HCT116 (cell line): ENCODE results near the gene DNLZ. TPM values are rescaled to one million over a fixed set of nuclear protein-coding genes. Genes with fewer than 3 reads are reported as not detected.

Source experiments
- ATAC-seq: fragments of 200-7000 bp; cut with Tn5 transposase; 2 replicates; pipeline ENCODE4 v1.9.1; 2020; ENCODE audit warnings: mild to moderate bottlenecking, moderate library complexity
- BruUV-seq: library from RNA; stranded (reverse); fragments of 400-500 nt; replicated peaks from 2 replicates; lab custom pipeline; 2021; lab: Mats Ljungman, UMichigan
- CTCF ChIA-PET: fragments of 300-600 bp; sonication (Branson Sonifier 250); formaldehyde crosslinking; loops from one replicate; lab custom pipeline; 2021; ENCODE audit warnings: antibody characterized with exemption; lab: Charles Lee
- POLR2A ChIA-PET: fragments of 300-600, 350-600 bp; sonication (Branson Sonifier 250); formaldehyde crosslinking; loops from one replicate; lab custom pipeline; 2021; ENCODE audit warnings: antibody characterized with exemption; lab: Charles Lee
- RAD21 ChIA-PET, 2 experiments: fragments of 300-600 bp; sonication (Branson Sonifier 250); formaldehyde crosslinking; loops; one replicate each; lab custom pipeline; 2023; ENCODE audit warnings: low total read pairs in 2 of 2; ENCODE audit not compliant: uncharacterized antibody in 2 of 2, unreplicated experiment in 2 of 2, low non-redundant PET in 1 of 2; lab: Charles Lee
- DNase-seq: peaks from one replicate; pipeline ENCODE4 v3.0.0-alpha.2; 2010; ENCODE audit warnings: low read depth, low spot score
- H2AFZ ChIP-seq: fragments of 200-600 bp; shearing (Covaris generic), sonication (generic); 2 replicates; pipeline ENCODE4 v1.6.1; 2017; ENCODE audit warnings: low read depth, mixed run types, mixed read lengths, antibody characterized with exemption, low read length; ENCODE audit not compliant: poor library complexity, severe bottlenecking
- H3K27ac ChIP-seq: 2 replicates; pipeline ENCODE4 v1.5.1; 2012; ENCODE audit warnings: low read depth, low read length
- H3K27me3 ChIP-seq: fragments of 200-600 bp; sonication (generic); 2 replicates; pipeline ENCODE4 v1.6.1; 2016; ENCODE audit warnings: mixed run types, low read length, mixed read lengths; ENCODE audit not compliant: insufficient read depth
- H3K36me3 ChIP-seq, 2 experiments: fragments of 200-500 bp in 1 of 2; fragments of 200-600 bp in 1 of 2; sonication (Bioruptor generic) in 1 of 2; sonication (generic) in 1 of 2; 2 replicates each; pipeline versions ENCODE4 v1.5.1 to v1.6.1; 2014 to 2016; ENCODE audit warnings: low read length in 2 of 2, inconsistent platforms in 1 of 2, mixed read lengths in 1 of 2, mixed run types in 1 of 2; ENCODE audit not compliant: insufficient read depth in 2 of 2, control insufficient read depth in 1 of 2
- H3K4me1 ChIP-seq, 2 experiments: fragments of 200-600 bp in 1 of 2; sonication (generic) in 1 of 2; 2 replicates each; pipeline versions ENCODE4 v1.5.1 to v1.6.1; 2012 to 2017; ENCODE audit warnings: low read length in 2 of 2, inconsistent platforms in 1 of 2, mild to moderate bottlenecking in 1 of 2, mixed read lengths in 1 of 2, mixed run types in 1 of 2, moderate library complexity in 1 of 2; ENCODE audit not compliant: insufficient read depth in 2 of 2, control insufficient read depth in 1 of 2
- H3K4me2 ChIP-seq: fragments of 200-600 bp; sonication (generic); 2 replicates; pipeline ENCODE4 v1.6.1; 2017; ENCODE audit warnings: mixed run types, low read length, mixed read lengths
- H3K4me3 ChIP-seq, 2 experiments: fragments of 200-600 bp in 1 of 2; sonication (generic) in 1 of 2; replicated peaks in 1 of 2; 2 replicates each; pipeline ENCODE4 v1.5.1; 2011 to 2016; ENCODE audit warnings: low read length in 2 of 2, control low read depth in 1 of 2, low read depth in 1 of 2, mild to moderate bottlenecking in 1 of 2, mixed read lengths in 1 of 2, mixed run types in 1 of 2
- H3K79me2 ChIP-seq: fragments of 200-600 bp; sonication (generic); 2 replicates; pipeline ENCODE4 v1.6.1; 2017; ENCODE audit warnings: mild to moderate bottlenecking, mixed run types, low read length, moderate library complexity, mixed read lengths; ENCODE audit not compliant: insufficient read depth
- H3K9ac ChIP-seq: fragments of 200-600 bp; sonication (generic); 2 replicates; pipeline ENCODE4 v1.6.1; 2016; ENCODE audit warnings: low read length, mixed read lengths
- H3K9me2 ChIP-seq: fragments of 200-600 bp; sonication (generic), shearing (Covaris generic); 2 replicates; pipeline ENCODE4 v1.6.1; 2017; ENCODE audit warnings: mixed run types, mild to moderate bottlenecking, moderate library complexity; ENCODE audit not compliant: insufficient read depth
- H3K9me3 ChIP-seq, 2 experiments: fragments of 200-500 bp in 1 of 2; fragments of 200-600 bp in 1 of 2; sonication (Bioruptor generic) in 1 of 2; sonication (generic) in 1 of 2; 2 replicates each; pipeline ENCODE4 v1.6.1; 2014 to 2017; ENCODE audit warnings: low read length in 2 of 2, mixed read lengths in 2 of 2, inconsistent platforms in 1 of 2, low read depth in 1 of 2, mild to moderate bottlenecking in 1 of 2, mixed run types in 1 of 2, moderate library complexity in 1 of 2; ENCODE audit not compliant: control insufficient read depth in 1 of 2, insufficient read depth in 1 of 2
- H4K20me1 ChIP-seq: fragments of 200-600 bp; sonication (generic), shearing (Covaris generic); 2 replicates; pipeline ENCODE4 v1.6.1; 2017; ENCODE audit warnings: mixed run types, mild to moderate bottlenecking, moderate library complexity; ENCODE audit not compliant: insufficient read depth
- ATF3 ChIP-seq: IDR thresholded peaks from 2 replicates; pipeline ENCODE4 v1.6.1; 2012
- CBX3 ChIP-seq: IDR thresholded peaks from 2 replicates; pipeline ENCODE4 v1.6.1; 2012; ENCODE audit warnings: low read depth
- CEBPB ChIP-seq: IDR thresholded peaks from 2 replicates; pipeline ENCODE4 v1.6.1; 2012; ENCODE audit warnings: low read depth
- CTCF ChIP-seq, 3 experiments: fragments of 200-600 bp in 1 of 3; sonication (generic) in 1 of 3; IDR thresholded peaks in 2 of 3; conservative IDR thresholded peaks in 1 of 3; 2 replicates each; pipeline ENCODE4 v1.5.1; 2012 to 2017; ENCODE audit warnings: low read depth in 2 of 3, low read length in 2 of 3, antibody characterized with exemption in 1 of 3, borderline replicate concordance in 1 of 3, control low read depth in 1 of 3, mild to moderate bottlenecking in 1 of 3, mixed read lengths in 1 of 3, mixed run types in 1 of 3, moderate library complexity in 1 of 3; ENCODE audit not compliant: insufficient read depth in 1 of 3
- EGR1 ChIP-seq: IDR thresholded peaks from 2 replicates; pipeline ENCODE4 v1.6.1; 2012; ENCODE audit warnings: low read depth
- EZH2 ChIP-seq: fragments of 200-600 bp; sonication (generic); IDR thresholded peaks from 2 replicates; pipeline ENCODE4 v1.6.1; 2017; ENCODE audit warnings: antibody characterized with exemption, mixed run types
- FOSL1 ChIP-seq: IDR thresholded peaks from 2 replicates; pipeline ENCODE4 v1.6.1; 2012; ENCODE audit warnings: low read depth
- JUND ChIP-seq: IDR thresholded peaks from 2 replicates; pipeline ENCODE4 v1.6.1; 2012
- POLR2AphosphoS5 ChIP-seq: IDR thresholded peaks from 2 replicates; pipeline ENCODE4 v1.6.1; 2011; ENCODE audit warnings: mild to moderate bottlenecking, low read depth, low read length, moderate library complexity
- RAD21 ChIP-seq: IDR thresholded peaks from 2 replicates; pipeline ENCODE4 v1.6.1; 2012; ENCODE audit warnings: low read depth, mild to moderate bottlenecking
- SIN3A ChIP-seq: IDR thresholded peaks from 2 replicates; pipeline ENCODE4 v1.6.1; 2012; ENCODE audit warnings: low read depth
- TCF7L2 ChIP-seq: IDR thresholded peaks from 2 replicates; pipeline ENCODE4 v1.7.0; 2011; ENCODE audit warnings: borderline replicate concordance, inconsistent platforms; ENCODE audit not compliant: insufficient read depth, insufficient read length; ENCODE audit errors: extremely low read depth
- ZBTB33 ChIP-seq: IDR thresholded peaks from 2 replicates; pipeline ENCODE4 v1.6.1; 2011; ENCODE audit warnings: mild to moderate bottlenecking, low read length, moderate library complexity; ENCODE audit not compliant: insufficient replicate concordance; ENCODE audit errors: extremely low read depth
- intact Hi-C: fragments of 100-400 bp; cut with micrococcal nuclease; formaldehyde crosslinking; loops from 2 replicates; pipeline ENCODE4 v1.10.0; 2022
- total RNA-seq: library from RNA; stranded (reverse); gene quantifications from one replicate; pipeline ENCODE4 v1.2.1, GENCODE V29; 2021; ENCODE audit not compliant: unreplicated experiment

The DNLZ gene
- total RNA-seq, 1 experiment from 2014 or later: 21.9 TPM

- ATAC-seq (no peak), DNase-seq (no peak)
- Histone ChIP-seq H3K36me3 (peaks cover 39 to 53% of the 10 kb centered on the region in 2 experiments), H3K4me2 (no peak overlapping the region), H4K20me1 (no peaks in the 10 kb centered on the region), H3K4me3 (no peak overlapping the region), H3K9ac (no peak overlapping the region), H3K9me2 (no peaks in the 10 kb centered on the region), H2AFZ (no peak overlapping the region), H3K27me3 (no peaks in the 10 kb centered on the region), H3K27ac (no peak overlapping the region), H3K4me1 (peaks cover 7 to 16% of the 10 kb centered on the region in 2 experiments), H3K79me2 (peaks cover 58% of the 10 kb centered on the region), H3K9me3 (no peaks in the 10 kb centered on the region)
- POLR2A ChIA-PET: no interaction called here
- RAD21 ChIA-PET: no interaction called here
- intact Hi-C loops: no loop called here
- CTCF ChIA-PET: no interaction called here
- no TSS peak for BruUV-seq
- TF ChIP-seq SIN3A (no peak), CBX3 (no peak), ATF3 (no peak)
Observed at GRCh38 chr9:136397643-136398042, 34.1 kb upstream of the DNLZ start.

- H3K4me3 ChIP-seq: no peak overlapping the region
- H3K4me1 ChIP-seq: peaks cover 7 to 16% of the 10 kb centered on the region in 2 experiments
- H3K9me2 ChIP-seq: no peaks in the 10 kb centered on the region
- ChIA-PET RAD21 (no interaction called here), CTCF (no interaction called here), POLR2A (no interaction called here)
- no peaks in the 10 kb centered on the region for H3K27me3 ChIP-seq
- intact Hi-C loops: no loop called here
- TF ChIP-seq CTCF (IDR thresholded peaks at IDR 0.05 in 2 of 3, conservative IDR thresholded peaks at IDR 0.05 in 1 of 3; ENCODE audit: borderline replicate concordance in 1 of 3, insufficient read depth in 1 of 3, low read depth in 2 of 3, low read length in 2 of 3): no peak
- TF ChIP-seq JUND: no peak
- no peak for TF ChIP-seq RAD21
- TF ChIP-seq EGR1: no peak
- no peak for TF ChIP-seq CBX3
- TF ChIP-seq TCF7L2: no peak
- no peak for TF ChIP-seq CEBPB
- TF ChIP-seq POLR2AphosphoS5: no peak
- no peak for TF ChIP-seq FOSL1
- TF ChIP-seq ZBTB33: no peak
- no peak for TF ChIP-seq EZH2
- ATAC-seq: no peak
- H3K79me2 ChIP-seq: peaks cover 60% of the 10 kb centered on the region
- H3K4me2 ChIP-seq: no peak overlapping the region
- no peak overlapping the region for H3K9ac ChIP-seq
- no peak for DNase-seq
- H3K27ac ChIP-seq: no peak overlapping the region
- no peak overlapping the region for H2AFZ ChIP-seq
- no peaks in the 10 kb centered on the region for H3K9me3 ChIP-seq
- BruUV-seq: no TSS peak
- peaks cover 42 to 61% of the 10 kb centered on the region in 2 experiments for H3K36me3 ChIP-seq
- no peaks in the 10 kb centered on the region for H4K20me1 ChIP-seq
Observed at GRCh38 chr9:136396219-136396515, 32.6 kb upstream of the DNLZ start.
